ENCODE measurements around the gene AKR1C2.

- TF ChIP-seq CTCF (conservative IDR thresholded peaks at IDR 0.05; ENCODE audit: low read depth, low read length) (no peak), EZH2 (IDR thresholded peaks at IDR 0.05; ENCODE audit: borderline replicate concordance, low read depth, low read length, poor library complexity, severe bottlenecking) (no peak)
These were observed 14.5 kb upstream of the AKR1C2 start for GRCh38 chr10:5018134-5018533.
